Testis (tissue), 2 donors: ENCODE measurements around the gene FHIP1B.

Source experiments
- POLR2A ChIP-seq: fragments of 450-650 bp; IDR thresholded peaks from one replicate; pipeline ENCODE4 v1.6.1; 2017; ENCODE audit warnings: antibody characterized with exemption, mild to moderate bottlenecking, moderate library complexity
- TF ChIP-seq, protein P1 (sequence below), 3 experiments: fragments of 450-650 bp in 2 of 3; fragments of 200-600 bp in 1 of 3; sonication (generic) in 1 of 3; IDR thresholded peaks; one replicate each; pipeline ENCODE4 v1.5.1; 2016 to 2019; ENCODE audit warnings: antibody characterized with exemption in 3 of 3, mild to moderate bottlenecking in 2 of 3, moderate library complexity in 1 of 3

DNA sequence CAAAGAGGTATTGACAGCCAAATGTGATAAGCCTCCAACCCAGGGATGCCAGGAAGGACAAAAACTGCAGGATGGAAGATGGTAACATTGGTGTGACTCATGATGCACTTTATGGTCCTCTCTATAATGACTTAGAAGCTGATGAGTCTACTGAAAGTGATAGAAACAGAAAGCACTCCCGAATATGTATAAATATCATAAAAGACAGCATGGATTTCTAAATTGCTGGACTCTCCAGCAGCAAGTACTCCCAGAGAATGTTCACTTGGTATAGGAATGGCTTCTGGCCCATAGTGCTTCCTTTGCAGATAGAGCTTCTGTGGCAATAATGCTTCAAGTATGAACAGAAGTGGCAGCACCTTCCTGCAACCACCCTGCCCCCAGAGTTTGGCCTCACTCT is 64.2 kb downstream of the FHIP1B start, which contains the start of gene OR52B2:
- TF ChIP-seq POLR2A: no peak
- TF ChIP-seq, protein P1, sequence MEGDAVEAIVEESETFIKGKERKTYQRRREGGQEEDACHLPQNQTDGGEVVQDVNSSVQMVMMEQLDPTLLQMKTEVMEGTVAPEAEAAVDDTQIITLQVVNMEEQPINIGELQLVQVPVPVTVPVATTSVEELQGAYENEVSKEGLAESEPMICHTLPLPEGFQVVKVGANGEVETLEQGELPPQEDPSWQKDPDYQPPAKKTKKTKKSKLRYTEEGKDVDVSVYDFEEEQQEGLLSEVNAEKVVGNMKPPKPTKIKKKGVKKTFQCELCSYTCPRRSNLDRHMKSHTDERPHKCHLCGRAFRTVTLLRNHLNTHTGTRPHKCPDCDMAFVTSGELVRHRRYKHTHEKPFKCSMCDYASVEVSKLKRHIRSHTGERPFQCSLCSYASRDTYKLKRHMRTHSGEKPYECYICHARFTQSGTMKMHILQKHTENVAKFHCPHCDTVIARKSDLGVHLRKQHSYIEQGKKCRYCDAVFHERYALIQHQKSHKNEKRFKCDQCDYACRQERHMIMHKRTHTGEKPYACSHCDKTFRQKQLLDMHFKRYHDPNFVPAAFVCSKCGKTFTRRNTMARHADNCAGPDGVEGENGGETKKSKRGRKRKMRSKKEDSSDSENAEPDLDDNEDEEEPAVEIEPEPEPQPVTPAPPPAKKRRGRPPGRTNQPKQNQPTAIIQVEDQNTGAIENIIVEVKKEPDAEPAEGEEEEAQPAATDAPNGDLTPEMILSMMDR (IDR thresholded peaks at IDR 0.05): no peak
